ENCODE measurements around the gene AKT1. TPM values are rescaled to one million over a fixed set of nuclear protein-coding genes. Genes with fewer than 3 reads are reported as not detected.
"Not testable (repeated sequence)": the region's sequence is repeated elsewhere in the genome, so short reads cannot be mapped to it uniquely, and the experiment has no call there.

The AKT1 gene
- total RNA-seq, 2 donors from 2014 or later = 113 to 127 TPM

- intact Hi-C loops (cut with DNase I) = loop anchor here in 1 of 2 donors (5.0 kb wide), 1 partner anchor 54 kb away; no protein-coding TSS in a partner anchor
- no peak for DNase-seq
- no peak for ATAC-seq
Observed at GRCh38 chr14:104821229-104821945, 25.8 kb upstream of the AKT1 start.

GRCh38 chr14:104820669-104821228 lies 25.2 kb upstream of the AKT1 start:
- intact Hi-C loops (cut with DNase I) = loop anchor here in 1 of 2 donors (5.0 kb wide), 1 partner anchor 53 kb away; no protein-coding TSS in a partner anchor
- ATAC-seq (peak; percentile 22 to 33), DNase-seq (peak; percentile 63)

- DNase-seq = no peak
- ATAC-seq = no peak
- intact Hi-C loops (cut with DNase I) = no loop called here
Observed at GRCh38 chr14:104819361-104819781, 23.8 kb upstream of the AKT1 start.

- ATAC-seq (no peak), DNase-seq (no peak)
- intact Hi-C loops (cut with DNase I) = no loop called here
Observed at GRCh38 chr14:104818714-104819161, 23.2 kb upstream of the AKT1 start.

GRCh38 chr14:104817930-104818713 lies 22.6 kb upstream of the AKT1 start:
- no peak for DNase-seq
- ATAC-seq = no peak

GRCh38 chr14:104816616-104816884 lies 21.0 kb upstream of the AKT1 start:
- no peak for ATAC-seq
- DNase-seq = no peak
- intact Hi-C loops (cut with DNase I) = no loop called here

More at GRCh38 chr14:104817930-104818713, 22.6 kb upstream of the AKT1 start:
- intact Hi-C loops (cut with DNase I) = no loop called here

GRCh38 chr14:104814701-104815100 lies 19.2 kb upstream of the AKT1 start:
- peak; percentile 7 for DNase-seq
- ATAC-seq; intact Hi-C loops (cut with DNase I): not testable (repeated sequence)

GRCh38 chr14:104813286-104813685 lies 17.7 kb upstream of the AKT1 start:
- DNase-seq = peak; percentile 4
- intact Hi-C loops (cut with DNase I) = no loop called here

GRCh38 chr14:104810316-104810715 lies 14.8 kb upstream of the AKT1 start:
- DNase-seq (peak; percentile 3), ATAC-seq (no peak)
- intact Hi-C loops (cut with DNase I) = no loop called here

More at GRCh38 chr14:104813286-104813685, 17.7 kb upstream of the AKT1 start:
- ATAC-seq = no peak

GRCh38 chr14:104808456-104808855 lies 12.9 kb upstream of the AKT1 start:
- intact Hi-C loops (cut with DNase I) = no loop called here
- ATAC-seq (no peak), DNase-seq (no peak)

- ATAC-seq (no peak), DNase-seq (no peak)
- intact Hi-C loops (cut with DNase I) = no loop called here
Observed at GRCh38 chr14:104806625-104807465, 11.3 kb upstream of the AKT1 start.

- DNase-seq (no peak), ATAC-seq (no peak)
- intact Hi-C loops (cut with DNase I) = no loop called here
Observed at GRCh38 chr14:104805941-104806624, 10.5 kb upstream of the AKT1 start.

GRCh38 chr14:104805326-104805678 lies 9.8 kb upstream of the AKT1 start:
- ATAC-seq (peak in 1 of 2 donors; percentile 76), DNase-seq (peak; percentile 57)
- intact Hi-C loops (cut with DNase I) = no loop called here

- ATAC-seq (no peak), DNase-seq (no peak)
- intact Hi-C loops (cut with DNase I) = no loop called here
Observed at GRCh38 chr14:104804481-104805325, 9.2 kb upstream of the AKT1 start.

- DNase-seq = no peak
- ATAC-seq = no peak
Observed at GRCh38 chr14:104803912-104804410, 8.4 kb upstream of the AKT1 start.

GRCh38 chr14:104803280-104803911 lies 7.8 kb upstream of the AKT1 start:
- intact Hi-C loops (cut with DNase I) = no loop called here
- no peak for DNase-seq
- ATAC-seq = no peak

More at GRCh38 chr14:104803912-104804410, 8.4 kb upstream of the AKT1 start:
- intact Hi-C loops (cut with DNase I) = no loop called here

All from left cardiac atrium (tissue), 4 donors.